ENCODE data around the gene ADD3.
"Not testable (repeated sequence)": the region's sequence is repeated elsewhere in the genome, so short reads cannot be mapped to it uniquely, and the experiment has no call there.

The ADD3 gene

DNA sequence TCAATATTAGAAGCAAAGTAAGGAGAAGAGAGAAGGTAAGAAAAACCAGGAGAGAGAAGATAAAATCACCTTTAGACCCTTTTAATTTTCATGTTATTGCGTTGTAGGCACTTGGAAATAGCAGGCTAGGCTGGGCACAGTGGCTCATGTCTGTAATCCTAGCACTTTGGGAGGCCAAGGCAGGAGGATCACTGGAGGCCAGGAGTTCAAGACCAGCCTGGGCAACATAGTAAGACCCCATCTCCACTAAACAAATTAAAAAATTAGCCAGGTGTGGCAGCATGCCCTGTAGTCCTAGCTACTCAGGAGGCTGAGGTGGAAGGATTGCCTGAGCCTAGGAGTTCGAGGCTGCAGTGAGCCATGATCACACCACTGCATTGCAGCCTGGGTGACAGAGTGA lies 106.9 kb downstream of the ADD3 start:
- DNase-seq: not testable (repeated sequence)

GRCh38 chr10:110115784-110116520 lies 108.2 kb downstream of the ADD3 start:
- DNase-seq: no peak

GRCh38 chr10:110118891-110119621 lies 111.3 kb downstream of the ADD3 start:
- no peak for DNase-seq

- DNase-seq: no peak
These were observed 115.8 kb downstream of the ADD3 start for GRCh38 chr10:110123594-110123993.

DNA sequence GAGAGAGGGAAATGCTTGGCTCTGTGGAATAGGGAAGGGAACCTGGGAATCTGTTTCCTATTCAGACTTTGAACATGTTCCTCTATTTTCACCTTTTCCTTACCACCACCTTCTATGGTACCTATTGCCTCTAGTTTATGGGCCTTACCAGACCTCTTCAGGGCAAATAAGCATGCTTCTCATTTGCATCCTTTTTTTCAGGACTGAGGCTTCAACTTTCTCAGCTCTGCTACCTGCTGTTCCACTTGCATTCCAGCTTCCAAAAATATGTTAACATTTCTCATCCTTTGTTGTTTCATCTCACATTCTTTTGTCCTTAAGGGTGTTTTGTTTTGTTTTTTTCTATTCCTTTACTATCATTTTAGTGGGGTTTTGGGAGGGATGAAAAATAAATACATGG lies 121.7 kb downstream of the ADD3 start:
- DNase-seq: no peak

DNA sequence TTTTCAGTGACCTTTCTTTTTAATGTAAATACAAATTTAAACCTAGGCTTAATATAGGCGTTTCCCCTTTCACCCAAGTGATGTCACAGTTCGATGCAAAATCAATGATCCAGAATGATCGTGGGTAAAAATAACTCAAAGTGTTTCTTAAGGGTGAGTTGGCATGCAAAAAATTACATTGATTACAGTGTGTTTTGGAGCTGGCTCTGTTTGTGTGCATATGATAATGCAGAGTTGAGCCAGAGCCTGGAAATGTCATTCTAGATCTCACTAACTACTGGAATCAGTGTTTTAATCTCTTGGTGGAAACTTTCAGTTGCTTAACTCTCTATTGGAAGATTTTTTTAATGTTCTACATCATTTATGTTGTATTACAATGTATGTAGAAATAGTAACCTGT lies 127.1 kb downstream of the ADD3 start:
- DNase-seq: no peak

- not testable (repeated sequence) for DNase-seq
These were observed 128.1 kb downstream of the ADD3 start for GRCh38 chr10:110135836-110136235.

- peak; percentile 42 for DNase-seq
These were observed 129.4 kb downstream of the ADD3 start for GRCh38 chr10:110137142-110137545.

- DNase-seq: peak; percentile 51
These were observed 130.5 kb downstream of the ADD3 start for GRCh38 chr10:110138197-110138812.

- no peak for DNase-seq
These were observed 133.4 kb downstream of the ADD3 start for GRCh38 chr10:110141185-110141584.

DNA sequence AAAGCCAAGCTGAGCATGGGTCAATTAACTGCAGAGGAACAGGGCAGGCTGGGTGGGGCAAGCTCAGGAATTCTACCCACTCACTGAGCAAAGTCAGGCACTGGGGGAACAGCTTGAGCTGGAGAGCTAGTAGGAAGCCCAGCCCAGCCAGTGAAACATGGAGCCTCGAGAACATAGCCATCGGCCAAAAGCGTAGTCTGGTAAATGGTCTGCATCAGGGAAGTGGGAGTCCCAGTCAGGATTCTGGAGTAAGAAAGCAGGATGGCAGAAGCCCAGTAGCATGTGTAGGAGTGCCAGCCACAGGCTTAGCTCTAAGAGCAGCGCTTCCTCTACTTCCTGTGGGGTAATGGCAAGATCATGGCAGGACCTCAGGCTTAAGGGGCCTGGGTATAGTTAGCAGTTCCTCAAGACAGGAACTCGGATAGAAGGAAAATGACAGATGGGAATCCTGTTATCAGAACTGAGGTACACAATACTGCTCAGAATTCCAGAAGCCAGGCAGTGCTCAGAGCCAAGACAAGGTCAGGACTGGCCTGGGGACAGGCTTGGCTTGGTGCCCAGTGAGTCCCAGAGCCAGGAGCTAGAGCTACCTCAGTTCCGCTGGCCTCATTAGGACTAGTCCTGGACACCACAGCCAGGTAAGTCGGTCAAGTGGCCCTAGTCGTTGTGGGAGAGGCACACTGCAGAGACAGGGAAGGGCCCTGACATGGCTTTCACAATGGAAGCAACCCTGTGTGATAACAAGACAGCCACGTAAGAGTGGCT lies 134.3 kb downstream of the ADD3 start:
- no peak for DNase-seq

- no peak for DNase-seq
These were observed 135.2 kb downstream of the ADD3 start for GRCh38 chr10:110142965-110143364.

DNA sequence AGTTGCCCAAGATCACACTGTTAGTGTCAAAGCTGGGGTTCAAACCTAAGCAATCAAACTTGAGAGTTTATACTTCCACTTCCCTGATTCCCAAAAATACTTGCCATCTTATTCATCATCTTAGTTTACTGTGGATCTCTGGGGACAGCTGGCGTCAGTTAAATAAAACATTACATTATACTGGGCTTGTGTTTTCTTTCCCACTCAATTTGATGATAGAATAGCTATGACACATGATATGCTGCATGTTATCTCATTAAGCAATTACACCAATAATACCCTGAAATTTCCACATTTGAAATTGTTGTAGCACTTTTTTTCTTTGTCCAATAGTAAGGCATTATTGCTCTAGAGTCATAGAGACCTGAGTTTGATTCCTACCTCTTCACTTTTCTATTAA lies 136.7 kb downstream of the ADD3 start:
- DNase-seq: no peak

DNA sequence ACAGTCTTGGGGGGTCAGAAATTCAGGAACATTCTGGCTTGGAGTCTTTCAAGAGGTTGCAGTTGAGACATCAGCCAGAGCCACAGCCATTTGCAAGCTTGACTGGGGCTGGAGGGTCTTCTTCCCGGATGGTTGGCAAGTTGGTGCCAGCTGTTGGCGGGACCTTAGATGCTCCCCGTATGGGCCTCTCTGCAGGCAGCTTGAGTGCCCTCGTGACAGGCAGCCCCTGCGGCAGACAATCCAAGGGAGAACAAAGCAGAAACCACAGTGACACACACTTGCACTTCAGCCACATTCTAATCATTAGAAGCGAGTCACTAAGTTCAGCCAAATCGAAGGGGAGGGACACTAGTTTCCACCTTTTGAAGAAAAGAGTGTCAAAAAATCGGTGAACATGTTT lies 140.2 kb downstream of the ADD3 start:
- DNase-seq: no peak

GRCh38 chr10:110149259-110149658 lies 141.5 kb downstream of the ADD3 start:
- no peak for DNase-seq

GRCh38 chr10:110150046-110150445 lies 142.3 kb downstream of the ADD3 start:
- DNase-seq: no peak

- DNase-seq: no peak
These were observed 143.2 kb downstream of the ADD3 start for GRCh38 chr10:110150981-110151380.

DNA sequence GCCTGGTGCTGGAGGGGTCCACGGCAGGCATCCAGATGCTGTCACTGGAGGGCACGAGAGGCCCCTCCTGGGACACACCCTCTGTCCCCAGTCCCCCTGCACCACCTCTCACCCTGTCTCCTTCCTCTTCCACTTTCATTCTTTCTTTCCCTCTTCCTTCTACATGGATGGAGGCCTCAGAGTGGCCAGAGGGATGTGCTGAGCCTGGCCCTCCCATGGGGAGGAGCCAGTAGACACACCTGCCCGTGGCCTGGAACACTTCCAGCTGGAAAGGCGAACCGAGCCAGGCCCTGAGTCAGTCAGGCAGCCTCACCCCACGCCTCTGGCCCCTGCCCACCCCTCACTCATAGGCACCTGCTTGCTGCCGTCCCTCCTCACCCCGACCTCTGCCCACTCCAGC lies 143.7 kb downstream of the ADD3 start:
- peak; percentile 63 for DNase-seq

DNA sequence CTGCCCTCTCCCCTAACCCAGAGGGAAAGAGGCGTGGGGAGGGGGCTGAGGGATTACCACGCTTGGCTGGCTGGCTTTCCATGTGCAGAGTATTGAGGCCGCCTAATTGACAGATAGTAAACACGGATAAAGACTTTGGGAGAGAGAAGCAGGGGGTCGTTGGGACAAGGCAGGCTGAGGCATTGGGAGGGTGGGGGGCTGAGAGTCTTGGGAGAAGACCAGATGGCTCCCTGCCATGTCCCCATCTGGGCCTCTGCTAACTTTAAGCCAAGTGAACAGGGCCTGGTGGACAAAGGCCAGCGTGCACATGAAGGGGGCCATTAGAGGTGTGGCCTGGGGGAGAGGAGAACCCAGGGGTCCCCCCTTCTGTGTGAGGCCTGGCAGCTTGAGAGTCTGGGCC lies 144.2 kb downstream of the ADD3 start:
- DNase-seq: peak; percentile 63

DNA sequence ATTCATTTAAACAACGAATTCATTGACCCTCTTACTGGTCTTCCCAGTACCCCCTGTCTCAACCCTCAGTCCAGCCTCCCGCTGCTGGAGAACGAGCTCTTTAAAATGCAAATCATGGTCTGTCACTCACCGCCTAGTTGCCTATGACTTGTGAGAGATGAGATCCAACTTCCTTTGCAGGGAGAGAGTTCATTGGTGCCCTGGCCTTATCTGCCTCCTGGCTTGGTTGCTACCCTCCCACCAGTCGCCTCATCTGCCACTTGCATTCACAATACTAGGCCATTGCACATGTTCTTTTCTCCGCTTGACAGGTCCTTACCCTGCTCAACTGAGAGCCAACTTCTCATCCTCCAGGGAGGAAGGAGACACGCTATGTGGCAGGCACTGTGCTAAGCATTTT lies 145.6 kb downstream of the ADD3 start:
- DNase-seq: no peak

DNA sequence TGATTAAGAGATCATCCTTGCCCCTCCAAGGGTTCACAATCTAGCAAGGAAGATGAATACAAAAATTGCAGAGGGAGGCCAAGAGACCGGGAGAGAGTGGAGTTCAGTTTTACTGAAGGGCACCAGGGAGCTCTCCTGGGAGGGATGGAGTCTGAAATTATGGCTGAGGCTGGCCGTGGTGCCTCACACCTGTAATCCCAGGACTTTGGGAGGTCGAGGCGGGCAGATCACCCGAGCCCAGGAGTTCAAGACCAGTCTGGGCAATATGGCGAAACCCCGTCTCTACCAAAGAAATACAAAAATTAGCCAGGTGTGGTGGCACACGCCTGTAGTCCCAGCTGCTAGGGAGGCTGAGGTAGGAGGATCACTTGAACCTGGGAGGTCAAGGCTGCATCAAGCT lies 148.3 kb downstream of the ADD3 start:
- DNase-seq: no peak

DNA sequence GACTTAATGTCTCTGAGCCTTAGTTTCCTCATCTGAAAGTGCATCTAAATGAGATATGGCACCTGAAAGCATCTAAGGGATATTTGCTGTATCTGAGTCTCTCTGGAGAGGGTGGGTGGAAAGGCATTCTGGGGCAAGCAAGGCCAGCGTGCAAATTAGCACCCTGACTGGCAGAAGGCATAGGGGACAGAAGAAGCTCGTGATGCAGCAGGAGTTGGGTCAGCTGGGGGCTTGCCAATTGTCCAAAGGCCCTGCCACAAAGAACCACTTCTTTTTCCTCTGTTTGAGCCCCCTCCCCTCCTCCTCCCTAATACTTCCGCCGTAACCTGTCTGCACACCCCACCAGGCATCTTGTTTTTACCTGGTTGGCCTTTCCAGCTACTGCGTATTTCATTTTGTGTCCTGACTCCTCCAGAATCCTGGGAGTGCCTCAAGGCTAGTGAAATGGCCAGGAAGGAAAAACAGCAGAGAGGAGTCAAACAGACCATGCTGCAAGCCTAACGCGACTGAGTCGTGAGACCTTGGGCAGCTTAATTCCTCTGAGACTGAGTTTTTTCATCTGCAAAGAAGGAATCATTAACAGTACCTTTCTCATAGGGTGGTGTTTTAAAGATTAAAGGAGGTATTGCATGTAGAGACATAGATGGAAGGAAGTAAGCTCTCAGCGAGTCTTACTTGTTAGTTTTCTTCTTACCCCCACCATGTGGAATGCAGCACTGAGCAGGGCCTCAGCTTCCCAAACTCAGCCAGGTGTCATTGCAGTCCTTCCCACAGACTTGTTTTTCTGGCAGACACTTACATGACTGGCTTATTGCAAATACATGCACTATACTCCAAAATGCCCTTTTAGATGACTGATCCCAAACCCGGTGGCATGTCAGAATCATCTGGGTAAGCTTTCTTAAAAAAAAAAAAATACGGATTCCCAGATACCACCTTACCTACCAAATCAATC lies 150.5 kb downstream of the ADD3 start:
- DNase-seq: no peak
